Epithelial cell of prostate (primary cell): ENCODE results near the gene ESRRG.
"Not testable (repeated sequence)": the region's sequence is repeated elsewhere in the genome, so short reads cannot be mapped to it uniquely, and the experiment has no call there.

Experiments
- DNase-seq: peaks from one replicate; pipeline ENCODE4 v3.0.0-alpha.2; 2011; ENCODE audit warnings: low read depth, low spot score
- H3K27ac ChIP-seq: fragments of 450-650 bp; 2 replicates; pipeline ENCODE4 v1.5.1; 2017; ENCODE audit warnings: mild to moderate bottlenecking

ESRRG gene

DNA sequence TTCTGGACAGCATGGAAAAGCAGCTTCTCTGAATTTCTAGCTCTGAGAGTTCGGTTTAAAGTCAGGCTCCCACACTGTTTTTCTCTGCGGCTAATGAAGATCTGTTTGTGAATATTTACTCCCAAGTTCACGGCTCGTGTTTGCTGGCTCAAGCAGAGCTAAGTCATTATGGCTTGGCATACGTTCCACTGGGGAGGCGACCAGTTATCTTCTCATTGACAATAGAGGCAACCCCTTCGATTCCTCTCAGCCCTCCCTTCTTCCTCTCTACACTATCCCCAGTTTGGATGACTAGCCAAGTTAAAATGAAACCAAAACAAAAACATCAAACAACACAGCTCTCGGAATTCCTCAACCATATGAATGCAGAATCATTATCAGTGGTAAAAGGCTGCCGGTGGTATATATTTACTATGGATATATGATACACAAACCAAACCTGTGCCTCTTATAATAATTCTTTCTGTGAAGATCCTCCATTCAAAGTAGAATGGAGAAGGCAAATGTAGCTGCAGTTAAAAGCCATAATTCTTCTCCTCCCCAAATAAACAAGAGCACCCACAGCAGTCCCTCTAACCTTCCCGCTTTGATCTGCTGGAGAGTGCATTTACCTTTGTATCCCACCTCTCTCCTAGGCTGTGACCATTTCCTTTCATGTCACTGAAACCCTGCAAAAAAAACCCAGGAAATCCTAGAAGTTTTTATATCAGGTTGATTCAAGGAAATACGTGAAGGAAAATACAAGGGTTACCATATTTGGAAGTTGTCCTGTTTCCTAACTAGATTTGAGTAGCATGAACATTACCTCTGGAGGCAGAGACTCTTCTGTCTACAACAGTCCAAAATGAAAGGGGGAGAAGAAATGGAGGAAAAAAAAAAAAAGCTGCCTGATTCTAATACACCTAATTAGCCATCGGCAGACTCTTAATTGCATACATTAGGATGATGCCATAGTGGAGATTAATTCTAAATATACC lies 191.7 kb downstream of the ESRRG start:
- H3K27ac ChIP-seq = no peak overlapping the region
- DNase-seq = no peak

GRCh38 chr1:216529851-216530250 lies 193.4 kb downstream of the ESRRG start:
- H3K27ac ChIP-seq, DNase-seq: not testable (repeated sequence)

DNA sequence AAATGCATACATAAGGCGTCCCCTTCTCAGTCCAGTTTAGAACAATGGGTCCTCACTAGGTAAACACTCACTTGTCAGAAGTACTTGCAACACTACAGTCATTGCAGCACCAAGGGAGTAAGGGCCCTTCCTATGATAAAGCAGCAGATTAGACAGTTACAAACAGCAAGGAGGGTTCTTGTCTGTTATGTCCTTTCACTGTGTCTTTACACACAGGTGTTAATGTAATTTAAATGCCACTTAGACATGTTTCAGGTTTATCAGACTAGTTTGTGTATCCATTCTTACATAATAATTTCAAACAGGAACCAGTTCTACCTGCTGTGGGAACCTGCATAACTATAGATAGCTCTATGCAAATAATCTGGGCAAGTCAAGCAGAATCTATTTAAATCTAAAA lies 194.4 kb downstream of the ESRRG start:
- peak; percentile 8 for DNase-seq
- H3K27ac ChIP-seq = no peak overlapping the region

- H3K27ac ChIP-seq = no peak overlapping the region
- no peak for DNase-seq
Observed at GRCh38 chr1:216523449-216524190, 199.6 kb downstream of the ESRRG start.

GRCh38 chr1:216523043-216523442 lies 200.2 kb downstream of the ESRRG start:
- H3K27ac ChIP-seq = no peak overlapping the region
- DNase-seq = no peak

DNA sequence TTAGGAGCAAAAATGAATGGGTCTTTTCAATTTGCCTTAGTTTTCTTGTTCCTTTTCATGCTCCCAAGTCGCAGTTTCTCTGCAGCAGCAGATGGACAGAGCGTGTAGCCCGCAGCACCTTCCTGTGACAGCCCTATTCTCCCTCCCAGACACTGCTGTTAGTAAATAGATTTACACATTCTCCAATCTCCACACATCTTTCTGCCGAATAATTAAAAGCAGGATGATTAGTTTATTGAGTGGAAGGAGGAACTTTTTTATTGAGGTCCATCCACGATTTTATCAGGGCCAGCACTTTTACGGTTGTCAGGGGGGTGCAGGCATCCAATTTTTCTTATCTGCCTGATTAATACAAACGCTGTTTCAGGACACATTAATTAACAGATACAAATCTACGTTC lies 201.8 kb downstream of the ESRRG start:
- DNase-seq = no peak
- no peak overlapping the region for H3K27ac ChIP-seq

GRCh38 chr1:216518844-216519627 lies 204.2 kb downstream of the ESRRG start:
- no peak for DNase-seq
- no peak overlapping the region for H3K27ac ChIP-seq

DNA sequence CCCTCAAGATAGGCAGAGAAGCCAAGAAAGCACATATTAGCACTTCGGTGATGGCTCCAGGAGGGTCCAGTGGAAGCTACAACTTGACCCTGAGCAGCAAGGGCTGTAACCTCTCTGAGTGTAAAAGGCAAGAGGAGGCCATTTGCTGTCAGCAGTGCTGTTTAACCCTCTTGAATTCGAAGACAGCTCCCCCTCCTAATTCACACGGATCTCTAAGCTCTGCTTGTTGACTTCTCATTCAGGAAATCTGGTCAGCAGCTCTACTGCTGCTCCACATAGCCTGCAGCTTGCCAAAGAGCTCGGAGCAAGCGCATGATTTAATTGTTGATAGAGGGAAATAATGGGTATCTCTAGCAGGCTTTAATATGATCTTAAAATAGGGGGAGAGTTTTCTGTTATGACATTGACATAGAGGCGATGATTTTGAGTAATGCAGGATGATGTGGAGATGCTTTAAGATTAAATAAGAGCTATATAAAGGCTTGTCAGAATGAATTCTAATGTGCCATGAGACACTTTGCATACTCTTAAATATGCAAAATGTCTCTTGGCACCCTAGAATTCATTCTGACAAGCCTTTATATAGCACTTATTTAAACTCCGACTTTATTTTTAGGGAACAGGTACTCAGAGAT lies 220.6 kb downstream of the ESRRG start:
- DNase-seq = no peak
- H3K27ac ChIP-seq = no peak overlapping the region

- no peak for DNase-seq
Observed at GRCh38 chr1:216500273-216500967, 222.8 kb downstream of the ESRRG start.

GRCh38 chr1:216499581-216500272 lies 223.5 kb downstream of the ESRRG start:
- no peak for DNase-seq
- H3K27ac ChIP-seq = no peak overlapping the region

More at GRCh38 chr1:216500273-216500967, 222.8 kb downstream of the ESRRG start:
- H3K27ac ChIP-seq = no peak overlapping the region

DNA sequence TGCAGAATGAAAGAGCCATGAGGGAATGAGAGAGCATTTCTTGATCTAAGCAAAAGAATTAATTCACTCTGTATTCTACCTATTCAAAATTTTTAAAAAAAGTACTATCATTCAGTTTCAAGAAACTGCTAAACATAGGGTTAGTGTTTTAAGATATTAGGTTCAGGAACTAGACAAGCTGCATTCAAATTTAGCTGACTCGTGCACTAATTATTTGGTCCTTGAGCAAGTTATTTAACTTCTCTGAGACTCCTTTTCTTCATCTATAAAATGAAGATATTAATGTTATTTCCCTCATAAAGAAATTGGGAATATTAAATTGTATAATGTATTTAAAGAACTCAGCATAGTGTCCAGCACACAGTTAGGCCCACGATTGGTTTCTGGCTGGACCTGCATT lies 225.0 kb downstream of the ESRRG start:
- DNase-seq = no peak
- H3K27ac ChIP-seq = no peak overlapping the region

GRCh38 chr1:216485042-216485441 lies 238.2 kb downstream of the ESRRG start:
- no peak for DNase-seq
- H3K27ac ChIP-seq = no peak overlapping the region

DNA sequence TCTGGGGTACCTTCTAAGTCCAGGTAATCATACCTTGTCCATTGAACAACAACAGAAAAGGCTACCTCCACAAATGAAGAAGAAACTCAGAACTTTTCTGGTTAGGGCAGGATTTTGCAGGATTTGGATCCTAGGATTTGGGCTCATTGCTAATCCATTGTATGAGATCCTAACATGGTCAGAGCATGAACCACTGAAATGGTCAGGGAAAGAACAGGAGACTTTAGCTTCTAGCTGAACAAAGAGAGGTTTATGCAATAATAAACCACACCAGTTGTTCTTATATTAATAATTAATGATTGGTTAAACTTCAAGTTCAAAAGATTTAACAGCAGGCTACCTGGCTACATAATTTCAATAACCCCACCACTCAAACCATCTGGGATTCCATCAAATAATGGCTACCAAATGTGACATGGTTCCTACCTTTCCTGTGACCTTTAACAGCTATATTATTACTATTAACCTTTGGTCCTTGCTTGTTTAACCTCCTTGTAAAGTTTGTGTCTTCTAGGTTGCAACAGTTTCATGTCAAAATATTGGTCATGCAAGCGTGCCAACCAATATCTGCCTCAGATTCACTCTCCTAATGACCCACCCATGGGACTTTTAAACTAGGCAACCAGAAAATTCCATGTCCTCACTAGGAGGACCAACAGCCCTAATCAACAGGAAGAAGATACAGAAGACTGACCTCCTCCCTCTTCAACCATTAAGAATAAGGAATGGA lies 239.4 kb downstream of the ESRRG start:
- no peak overlapping the region for H3K27ac ChIP-seq
- no peak for DNase-seq

DNA sequence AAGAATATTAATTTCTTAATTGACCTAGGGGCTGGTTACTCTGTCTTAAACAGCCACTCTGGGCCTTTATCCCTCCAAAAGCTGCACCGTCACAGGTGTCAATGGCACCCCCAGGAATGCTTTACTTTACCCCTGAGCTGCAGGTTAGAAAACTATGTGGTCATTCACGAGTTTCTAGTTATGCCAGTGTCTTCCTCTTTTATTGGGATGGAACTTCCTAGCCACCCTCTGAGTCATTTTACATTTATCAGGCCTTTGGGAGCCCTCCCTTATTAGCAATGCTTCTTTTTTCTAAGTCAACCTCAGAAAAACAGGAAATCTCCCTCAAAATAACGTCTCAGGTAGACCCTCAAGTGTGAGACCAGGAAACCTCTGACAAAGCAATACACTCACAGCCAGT lies 240.6 kb downstream of the ESRRG start:
- no peak for DNase-seq
- no peak overlapping the region for H3K27ac ChIP-seq

GRCh38 chr1:216478238-216478637 lies 245.0 kb downstream of the ESRRG start:
- DNase-seq = no peak
- H3K27ac ChIP-seq = no peak overlapping the region

GRCh38 chr1:216476341-216476740 lies 246.9 kb downstream of the ESRRG start:
- no peak overlapping the region for H3K27ac ChIP-seq
- no peak for DNase-seq

GRCh38 chr1:216475659-216476276 lies 247.5 kb downstream of the ESRRG start:
- no peak for DNase-seq
- no peak overlapping the region for H3K27ac ChIP-seq
